Gastrocnemius medialis (tissue), 4 donors: ENCODE results near the gene SLC4A2. TPM values are rescaled to one million over a fixed set of nuclear protein-coding genes. Genes with fewer than 3 reads are reported as not detected.

ENCODE experiments used
- ATAC-seq, 2 donors: fragments of 150-250 bp; one replicate each; pipeline ENCODE4 v1.9.1; 2016
- DNase-seq, 2 donors: peaks; one replicate each; pipeline ENCODE4 v3.0.0-alpha.2; 2019
- H3K27ac ChIP-seq, 4 donors: fragments of 200-600 bp; sonication (generic); 1 replicate in 1 of 4; 2 replicates in 3 of 4; pipeline ENCODE4 v1.5.1; 2016 to 2018; ENCODE audit warnings: mild to moderate bottlenecking in 2 of 4, moderate library complexity in 1 of 4
- H3K27me3 ChIP-seq, 3 donors: fragments of 200-600 bp; sonication (generic) in 2 of 3; 1 replicate in 1 of 3; 2 replicates in 2 of 3; pipeline versions ENCODE4 v1.5.1 to v1.6.0; 2016 to 2019; ENCODE audit warnings: mild to moderate bottlenecking in 1 of 3, moderate library complexity in 1 of 3
- H3K36me3 ChIP-seq, 2 donors: fragments of 200-600 bp; sonication (generic) in 1 of 2; one replicate each; pipeline ENCODE4 v1.5.1; 2017 to 2018
- H3K4me1 ChIP-seq, 2 donors: fragments of 200-600 bp; sonication (generic) in 1 of 2; one replicate each; pipeline ENCODE4 v1.5.1; 2016 to 2017; ENCODE audit warnings: mild to moderate bottlenecking in 2 of 2
- H3K4me3 ChIP-seq, 4 donors: fragments of 200-600 bp; sonication (generic) in 3 of 4; 1 replicate in 1 of 4; 2 replicates in 3 of 4; pipeline ENCODE4 v1.5.1; 2016 to 2019; ENCODE audit warnings: mild to moderate bottlenecking in 2 of 4
- H3K9me3 ChIP-seq, 3 donors: fragments of 200-600 bp; sonication (generic) in 2 of 3; 1 replicate in 1 of 3; 2 replicates in 2 of 3; pipeline ENCODE4 v1.5.1; 2016 to 2019
- CTCF ChIP-seq, 5 experiments: fragments of 450-650 bp in 3 of 5; fragments of 200-600 bp in 2 of 5; sonication (generic) in 2 of 5; IDR thresholded peaks in 4 of 5; conservative IDR thresholded peaks in 1 of 5; 1 replicate in 4 of 5; 2 replicates in 1 of 5; pipeline ENCODE4 v1.5.1; 2016 to 2019; ENCODE audit warnings: antibody characterized with exemption in 5 of 5, mild to moderate bottlenecking in 3 of 5, moderate library complexity in 3 of 5
- POLR2A ChIP-seq, 2 donors: fragments of 450-650 bp; IDR thresholded peaks; one replicate each; pipeline ENCODE4 v1.6.1; 2017; ENCODE audit warnings: antibody characterized with exemption in 2 of 2, mild to moderate bottlenecking in 2 of 2, moderate library complexity in 2 of 2
- in situ Hi-C, 4 donors: fragments of 200-750 bp; cut with MboI; loops; one replicate each; pipeline versions ENCODE4 v1.15.0 to v1.8.0; 2017; ENCODE audit warnings: low sequenced_read_pairs in 4 of 4
- intact Hi-C: fragments of 100-400 bp; cut with DNase I; formaldehyde crosslinking; loops from one replicate; pipeline ENCODE4 v1.15.1; 2023; ENCODE audit warnings: low total_unique reads
- total RNA-seq, 4 donors: library from RNA; depleted of rRNA; stranded (reverse); fragments of >200 nt; gene quantifications; one replicate each; pipeline versions ENCODE4 v1.1.0 to v1.2.3, GENCODE V29; 2016

The SLC4A2 gene
- total RNA-seq, 4 donors from 2014 or later, result 27.5 to 39.6 (median 33.0) TPM

- peaks cover 0 to 22% of the 10 kb centered on the region in 2 donors for H3K36me3 ChIP-seq
- H3K9me3 ChIP-seq, result no peaks in the 10 kb centered on the region
- in situ Hi-C loops (loop anchor here in 1 of 4 donors (10.0 kb wide), 1 partner anchor 70 kb away; no protein-coding TSS in a partner anchor), intact Hi-C loops (no loop called here)
- ATAC-seq (peak in 1 of 2 donors; percentile 10), DNase-seq (no peak)
- H3K4me1 ChIP-seq, result peaks cover 15 to 20% of the 10 kb centered on the region in 2 donors
- TF ChIP-seq CTCF (IDR thresholded peaks at IDR 0.05 in 4 of 5, conservative IDR thresholded peaks at IDR 0.05 in 1 of 5) (no peak), POLR2A (IDR thresholded peaks at IDR 0.05) (no peak)
- no peak overlapping the region for H3K4me3 ChIP-seq
- peak overlapping the region in 3 of 4 donors; percentile 36 to 61 (median 44) for H3K27ac ChIP-seq
- H3K27me3 ChIP-seq, result no peaks in the 10 kb centered on the region
Observed at GRCh38 chr7:151034312-151035025, 24.9 kb upstream of the SLC4A2 start.

- intact Hi-C loops, result no loop called here
- Histone ChIP-seq H3K27me3 (no peaks in the 10 kb centered on the region), H3K36me3 (peaks cover 0 to 22% of the 10 kb centered on the region in 2 donors), H3K4me1 (peaks cover 13% of the 10 kb centered on the region in 2 donors), H3K4me3 (no peak overlapping the region), H3K27ac (peak overlapping the region in 3 of 4 donors; percentile 36 to 61 (median 44)), H3K9me3 (no peaks in the 10 kb centered on the region)
- DNase-seq (peak in 1 of 2 donors; percentile 40), ATAC-seq (peak; percentile 27 to 64)
- TF ChIP-seq POLR2A (IDR thresholded peaks at IDR 0.05), result no peak
- TF ChIP-seq CTCF (IDR thresholded peaks at IDR 0.05 in 4 of 5, conservative IDR thresholded peaks at IDR 0.05 in 1 of 5), result no peak
- in situ Hi-C loops, result loop anchor here in 1 of 4 donors (10.0 kb wide), 1 partner anchor 70 kb away; no protein-coding TSS in a partner anchor
Observed at GRCh38 chr7:151035026-151035717, 24.2 kb upstream of the SLC4A2 start.

DNA sequence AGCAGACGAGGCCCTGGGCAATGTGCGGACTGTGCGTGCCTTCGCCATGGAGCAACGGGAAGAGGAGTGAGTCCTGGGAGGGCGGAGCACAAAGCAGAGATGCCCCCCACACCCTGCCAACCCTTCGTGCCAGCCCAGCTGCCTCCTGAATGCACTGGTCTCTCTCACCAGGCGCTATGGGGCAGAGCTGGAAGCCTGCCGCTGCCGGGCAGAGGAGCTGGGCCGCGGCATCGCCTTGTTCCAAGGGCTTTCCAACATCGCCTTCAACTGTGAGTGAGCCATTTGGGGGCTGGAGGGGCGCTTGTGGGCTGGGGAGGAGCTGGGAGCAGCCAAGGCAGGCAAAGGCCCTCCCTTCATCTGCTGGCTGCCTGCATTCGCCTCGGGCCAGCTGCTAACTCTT lies 23.5 kb upstream of the SLC4A2 start:
- DNase-seq (no peak), ATAC-seq (no peak)
- Histone ChIP-seq H3K27me3 (no peaks in the 10 kb centered on the region), H3K36me3 (peaks cover 0 to 22% of the 10 kb centered on the region in 2 donors), H3K27ac (no peak overlapping the region), H3K9me3 (no peaks in the 10 kb centered on the region), H3K4me3 (no peak overlapping the region), H3K4me1 (peaks cover 13% of the 10 kb centered on the region in 2 donors)
- intact Hi-C loops (no loop called here), in situ Hi-C loops (loop anchor here in 1 of 4 donors (10.0 kb wide), 1 partner anchor 69 kb away; no protein-coding TSS in a partner anchor)
- TF ChIP-seq CTCF (IDR thresholded peaks at IDR 0.05 in 4 of 5, conservative IDR thresholded peaks at IDR 0.05 in 1 of 5), result no peak
- TF ChIP-seq POLR2A (IDR thresholded peaks at IDR 0.05), result no peak

GRCh38 chr7:151038951-151039849 lies 20.2 kb upstream of the SLC4A2 start:
- Histone ChIP-seq H3K27me3 (no peaks in the 10 kb centered on the region), H3K27ac (peak overlapping the region in 1 of 4 donors; percentile 18), H3K9me3 (no peaks in the 10 kb centered on the region), H3K4me1 (peaks cover 13% of the 10 kb centered on the region in 2 donors), H3K36me3 (peaks cover 0 to 40% of the 10 kb centered on the region in 2 donors), H3K4me3 (no peak overlapping the region)
- TF ChIP-seq POLR2A (IDR thresholded peaks at IDR 0.05), result no peak
- TF ChIP-seq CTCF (IDR thresholded peaks at IDR 0.05 in 4 of 5, conservative IDR thresholded peaks at IDR 0.05 in 1 of 5), result no peak
- DNase-seq, result peak; percentile 40 to 50
- intact Hi-C loops (no loop called here), in situ Hi-C loops (loop anchor here in 1 of 4 donors (10.0 kb wide), 1 partner anchor 66 kb away; no protein-coding TSS in a partner anchor)
- peak; percentile 69 to 73 for ATAC-seq
